Measurements from ENCODE around the gene APOL1.
"Not testable (repeated sequence)": the region's sequence is repeated elsewhere in the genome, so short reads cannot be mapped to it uniquely, and the experiment has no call there.

Gene APOL1

DNA sequence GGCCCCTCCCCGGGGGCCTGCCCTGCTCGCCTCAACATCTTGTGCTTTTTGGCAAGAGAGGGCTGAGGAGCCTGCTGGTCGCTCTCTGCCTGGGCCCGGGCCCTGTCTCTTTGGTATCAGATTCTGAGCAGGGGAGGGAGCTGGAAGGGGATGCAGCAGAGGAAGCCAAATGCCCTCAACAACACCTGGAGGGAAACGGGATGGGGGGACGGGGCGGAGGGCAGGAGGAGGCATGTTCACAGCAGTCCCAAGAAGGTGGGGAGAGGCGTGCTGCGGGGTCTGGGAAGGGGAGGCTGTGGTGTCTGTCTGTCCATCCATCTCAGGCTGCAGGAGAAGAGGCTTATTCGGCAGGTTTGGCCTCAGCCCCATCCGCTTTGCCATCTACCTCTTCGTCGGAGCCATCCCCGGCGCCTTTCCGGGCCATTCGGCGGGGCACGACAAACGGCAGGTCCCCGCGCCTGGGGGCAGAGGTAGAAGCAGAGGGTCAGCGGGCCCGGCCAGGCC, 29.4 kb downstream of the APOL1 start:
- H3K36me3 ChIP-seq (ENCODE audit: control insufficient read depth in 1 of 2, insufficient read depth in 2 of 2, low read length in 2 of 2) = peaks cover 50 to 66% of the 10 kb centered on the region in 2 donors

DNA sequence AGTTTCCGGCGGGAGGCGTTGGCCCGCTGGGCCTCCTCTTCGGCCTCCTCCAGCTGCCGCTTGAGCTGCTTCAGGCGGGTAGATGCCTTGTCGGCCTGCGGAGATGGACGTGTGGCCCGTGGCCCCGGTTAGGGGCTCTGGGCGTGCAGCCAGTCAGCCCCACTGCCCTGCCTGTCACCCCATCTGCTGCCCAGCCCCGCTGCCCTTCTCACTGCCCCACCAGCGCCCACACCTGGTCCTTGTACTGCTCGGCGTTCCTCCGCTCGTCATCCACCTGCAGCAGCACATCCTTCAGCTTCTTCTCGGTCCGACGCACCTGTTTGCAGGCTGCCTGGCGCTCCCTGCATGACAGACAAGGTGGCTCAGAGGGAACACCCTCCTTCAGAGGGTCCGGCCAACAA, 31.2 kb downstream of the APOL1 start:
- no peak overlapping the region for H3K9ac ChIP-seq (ENCODE audit: low read depth in 1 of 2, low read length in 2 of 2)

More for the DNA sequence above, 29.4 kb downstream of the APOL1 start:
- Histone ChIP-seq H3K4me1 (ENCODE audit: control insufficient read depth in 1 of 2, insufficient read depth in 2 of 2, low read length in 2 of 2) (peaks cover 2 to 6% of the 10 kb centered on the region in 2 donors), H3K27ac (ENCODE audit: low read depth, low read length) (no peak overlapping the region), H3K27me3 (ENCODE audit: control insufficient read depth in 1 of 2, insufficient read depth in 2 of 2, low read length in 2 of 2) (no peaks in the 10 kb centered on the region), H3K9me3 (ENCODE audit: control insufficient read depth in 1 of 2, low read length in 2 of 2) (no peaks in the 10 kb centered on the region), H3K9ac (ENCODE audit: low read depth in 1 of 2, low read length in 2 of 2) (no peak overlapping the region), H3K4me3 (ENCODE audit: low read depth in 1 of 2, low read length in 2 of 2) (no peak overlapping the region)

DNA sequence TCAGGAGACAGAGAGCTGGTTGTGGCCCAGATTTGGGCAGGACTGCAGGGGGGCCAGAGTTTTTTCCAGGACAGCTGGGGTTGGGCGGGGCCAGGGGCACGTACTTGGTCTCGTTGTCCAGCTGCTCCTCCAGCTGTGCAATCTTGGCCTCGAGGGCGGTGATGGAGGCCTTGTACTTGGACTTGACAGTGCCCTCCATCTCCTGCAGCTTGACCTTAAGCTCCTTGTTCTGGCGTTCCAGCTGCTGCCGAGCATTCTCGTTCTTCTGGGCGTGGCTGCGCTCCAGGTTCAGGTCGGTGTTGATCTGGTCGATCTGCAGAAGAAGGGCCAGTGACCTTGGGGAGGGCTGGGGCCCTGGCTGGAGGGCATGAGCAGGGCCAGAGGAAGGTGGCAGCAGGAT, 32.1 kb downstream of the APOL1 start:
- Histone ChIP-seq H3K4me1 (ENCODE audit: control insufficient read depth in 1 of 2, insufficient read depth in 2 of 2, low read length in 2 of 2) (no peaks in the 10 kb centered on the region), H3K9me3 (ENCODE audit: control insufficient read depth in 1 of 2, low read length in 2 of 2) (no peaks in the 10 kb centered on the region), H3K9ac (ENCODE audit: low read depth in 1 of 2, low read length in 2 of 2) (no peak overlapping the region), H3K27ac (ENCODE audit: low read depth, low read length) (no peak overlapping the region), H3K27me3 (ENCODE audit: control insufficient read depth in 1 of 2, insufficient read depth in 2 of 2, low read length in 2 of 2) (no peaks in the 10 kb centered on the region), H3K4me3 (ENCODE audit: low read depth in 1 of 2, low read length in 2 of 2) (no peak overlapping the region), H3K36me3 (ENCODE audit: control insufficient read depth in 1 of 2, insufficient read depth in 2 of 2, low read length in 2 of 2) (peaks cover 74 to 91% of the 10 kb centered on the region in 2 donors)

More for the DNA sequence above, 31.2 kb downstream of the APOL1 start:
- no peak overlapping the region for H3K4me3 ChIP-seq (ENCODE audit: low read depth in 1 of 2, low read length in 2 of 2)
- no peaks in the 10 kb centered on the region for H3K4me1 ChIP-seq (ENCODE audit: control insufficient read depth in 1 of 2, insufficient read depth in 2 of 2, low read length in 2 of 2)
- no peaks in the 10 kb centered on the region for H3K9me3 ChIP-seq (ENCODE audit: control insufficient read depth in 1 of 2, low read length in 2 of 2)
- H3K36me3 ChIP-seq (ENCODE audit: control insufficient read depth in 1 of 2, insufficient read depth in 2 of 2, low read length in 2 of 2) = peaks cover 65 to 83% of the 10 kb centered on the region in 2 donors
- H3K27me3 ChIP-seq (ENCODE audit: control insufficient read depth in 1 of 2, insufficient read depth in 2 of 2, low read length in 2 of 2) = no peaks in the 10 kb centered on the region
- H3K27ac ChIP-seq (ENCODE audit: low read depth, low read length) = no peak overlapping the region

DNA sequence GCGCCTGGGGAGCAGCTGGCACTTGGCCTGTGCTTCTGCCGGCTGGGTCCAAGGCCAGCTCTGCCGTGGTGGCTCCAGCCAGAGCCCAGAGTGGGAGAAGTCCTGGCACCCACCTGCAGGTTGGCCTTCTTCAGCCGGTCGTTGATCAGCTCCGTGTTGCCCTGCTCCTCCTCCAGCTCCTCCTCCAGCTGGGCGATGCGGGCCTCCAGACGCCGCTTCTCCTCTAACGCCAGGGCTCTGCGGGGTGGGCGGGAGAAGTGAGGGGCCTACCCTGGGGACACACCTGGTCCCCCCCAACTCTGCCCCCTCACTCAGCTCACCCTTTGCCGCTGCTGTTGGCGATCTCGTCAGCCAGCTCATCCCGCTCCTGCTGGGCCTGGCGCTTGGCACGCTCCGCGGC, 32.6 kb downstream of the APOL1 start:
- Histone ChIP-seq H3K4me3 (ENCODE audit: low read depth in 1 of 2, low read length in 2 of 2) (no peak overlapping the region), H3K9ac (ENCODE audit: low read depth in 1 of 2, low read length in 2 of 2) (no peak overlapping the region), H3K27me3 (ENCODE audit: control insufficient read depth in 1 of 2, insufficient read depth in 2 of 2, low read length in 2 of 2) (no peaks in the 10 kb centered on the region), H3K27ac (ENCODE audit: low read depth, low read length) (no peak overlapping the region), H3K9me3 (ENCODE audit: control insufficient read depth in 1 of 2, low read length in 2 of 2) (no peaks in the 10 kb centered on the region), H3K36me3 (ENCODE audit: control insufficient read depth in 1 of 2, insufficient read depth in 2 of 2, low read length in 2 of 2) (peaks cover 74 to 88% of the 10 kb centered on the region in 2 donors), H3K4me1 (ENCODE audit: control insufficient read depth in 1 of 2, insufficient read depth in 2 of 2, low read length in 2 of 2) (no peaks in the 10 kb centered on the region)

DNA sequence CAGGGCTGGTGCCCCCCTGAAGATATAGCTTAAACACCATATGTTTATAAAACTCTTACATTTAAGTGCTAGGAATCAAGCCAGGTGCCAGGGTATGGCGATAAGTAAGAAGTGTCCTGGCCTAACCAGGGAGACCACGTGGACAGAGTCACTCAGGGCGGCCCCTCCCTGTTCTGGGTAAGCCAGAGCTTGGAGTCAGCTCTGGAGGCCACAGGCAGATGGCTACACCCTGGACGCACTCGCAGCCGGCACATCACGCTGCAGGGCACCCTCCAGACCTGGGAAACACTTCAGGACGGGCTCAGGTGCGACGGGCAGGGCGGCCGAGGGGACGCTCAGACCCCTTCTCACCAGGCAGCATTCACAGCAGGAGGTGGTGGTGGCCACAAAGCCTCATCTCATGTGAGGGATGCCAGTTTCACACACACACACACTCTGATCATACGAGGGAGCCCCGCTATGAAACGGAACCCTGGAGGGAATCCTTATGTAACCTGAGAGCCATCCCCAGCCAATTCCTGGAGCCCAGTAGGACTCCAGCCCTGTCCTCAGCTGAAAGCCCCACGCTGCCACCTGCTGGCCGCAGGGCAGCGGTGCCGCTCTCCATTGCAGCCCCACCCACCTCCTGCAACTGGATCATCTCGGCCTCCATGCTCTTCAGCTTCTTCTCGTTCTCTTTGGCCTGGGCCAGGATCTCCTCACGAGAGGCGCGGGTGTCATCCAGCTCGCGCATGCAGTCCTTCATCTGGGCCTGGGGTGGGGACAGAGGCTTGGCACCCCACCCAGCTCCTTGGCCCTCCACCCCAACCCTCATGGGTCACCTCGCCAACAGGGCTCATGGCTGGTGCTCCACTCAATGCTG, 33.4 kb downstream of the APOL1 start:
- Histone ChIP-seq H3K9ac (ENCODE audit: low read depth in 1 of 2, low read length in 2 of 2) (no peak overlapping the region), H3K9me3 (ENCODE audit: control insufficient read depth in 1 of 2, low read length in 2 of 2) (no peaks in the 10 kb centered on the region), H3K4me3 (ENCODE audit: low read depth in 1 of 2, low read length in 2 of 2) (no peak overlapping the region), H3K36me3 (ENCODE audit: control insufficient read depth in 1 of 2, insufficient read depth in 2 of 2, low read length in 2 of 2) (peaks cover 69 to 82% of the 10 kb centered on the region in 2 donors), H3K27ac (ENCODE audit: low read depth, low read length) (no peak overlapping the region), H3K27me3 (ENCODE audit: control insufficient read depth in 1 of 2, insufficient read depth in 2 of 2, low read length in 2 of 2) (no peaks in the 10 kb centered on the region), H3K4me1 (ENCODE audit: control insufficient read depth in 1 of 2, insufficient read depth in 2 of 2, low read length in 2 of 2) (no peaks in the 10 kb centered on the region)

DNA sequence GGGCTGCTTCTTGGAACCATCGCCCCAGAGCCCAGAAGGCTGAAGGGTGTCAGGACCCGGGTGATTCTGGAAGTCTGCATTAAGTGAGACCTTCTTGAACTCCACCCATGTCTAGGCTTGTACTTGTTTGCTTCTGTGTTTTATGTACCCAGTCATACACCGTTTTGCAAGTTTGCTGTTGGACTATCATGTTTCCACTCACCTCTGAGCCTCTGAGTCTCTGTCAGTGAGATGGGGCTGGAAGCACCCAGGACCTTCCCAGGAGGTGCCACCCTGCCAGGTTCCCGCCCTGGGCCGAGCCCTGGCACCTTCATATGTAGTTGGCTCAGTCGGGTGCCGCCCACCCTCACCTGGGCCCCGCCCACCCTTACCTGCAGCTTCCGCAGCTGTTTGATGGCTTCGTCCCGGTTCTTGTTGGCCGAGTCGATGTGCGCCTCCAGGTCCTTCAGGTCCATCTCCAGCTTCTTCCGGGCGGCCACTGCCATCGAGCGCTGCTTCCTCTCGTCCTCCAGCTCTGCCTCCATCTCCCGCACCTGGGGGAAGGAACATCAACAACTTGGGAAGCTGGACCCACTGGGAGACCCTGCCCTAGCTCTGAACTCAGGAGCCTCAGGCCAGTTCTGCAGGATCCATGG, 35.1 kb downstream of the APOL1 start:
- no peaks in the 10 kb centered on the region for H3K4me1 ChIP-seq (ENCODE audit: control insufficient read depth in 1 of 2, insufficient read depth in 2 of 2, low read length in 2 of 2)
- no peak overlapping the region for H3K9ac ChIP-seq (ENCODE audit: low read depth in 1 of 2, low read length in 2 of 2)
- no peak overlapping the region for H3K27ac ChIP-seq (ENCODE audit: low read depth, low read length)
- H3K27me3 ChIP-seq (ENCODE audit: control insufficient read depth in 1 of 2, insufficient read depth in 2 of 2, low read length in 2 of 2) = no peaks in the 10 kb centered on the region
- no peak overlapping the region for H3K4me3 ChIP-seq (ENCODE audit: low read depth in 1 of 2, low read length in 2 of 2)
- H3K36me3 ChIP-seq (ENCODE audit: control insufficient read depth in 1 of 2, insufficient read depth in 2 of 2, low read length in 2 of 2) = peaks cover 71 to 80% of the 10 kb centered on the region in 2 donors
- H3K9me3 ChIP-seq (ENCODE audit: control insufficient read depth in 1 of 2, low read length in 2 of 2) = no peaks in the 10 kb centered on the region

DNA sequence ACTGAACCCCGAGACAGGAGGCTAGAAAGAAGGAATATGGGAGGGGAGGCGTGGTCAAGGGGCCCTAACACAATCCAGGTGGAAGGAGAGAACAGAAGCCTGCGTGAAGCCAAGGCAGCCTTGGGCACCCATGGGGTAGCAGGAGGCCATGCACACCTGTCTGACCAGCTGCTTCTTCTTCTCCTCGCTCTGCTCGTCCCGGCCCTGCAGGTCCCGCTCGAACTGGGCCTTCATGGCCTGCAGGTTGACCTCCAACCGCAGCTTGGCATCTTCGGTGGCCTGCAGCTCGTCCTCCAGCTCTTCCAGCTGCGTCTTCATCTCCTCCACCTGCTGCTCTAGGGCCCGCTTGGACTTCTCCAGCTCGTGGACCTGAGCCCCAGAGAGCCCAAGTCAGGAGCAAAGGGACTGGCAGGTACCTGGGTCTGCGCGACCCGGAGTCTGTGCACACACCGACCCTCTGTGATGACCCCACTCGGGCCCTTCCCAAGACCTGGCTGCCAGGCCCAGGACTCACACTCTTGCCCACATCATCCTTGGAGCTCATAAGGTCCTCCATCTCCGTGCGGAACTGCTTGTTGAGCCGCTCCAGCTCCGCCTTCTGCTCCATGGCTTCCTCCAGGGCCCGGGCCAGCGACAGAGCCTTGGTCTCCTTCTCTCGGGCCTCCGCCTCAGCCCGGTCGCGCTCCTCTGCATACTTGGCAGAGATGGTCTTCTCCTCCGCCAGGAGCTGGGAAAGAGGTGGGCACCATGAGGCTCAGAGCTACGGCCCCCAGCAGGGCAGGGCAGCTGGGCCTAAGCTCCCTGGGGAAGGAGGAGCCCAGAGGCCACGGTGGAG, 35.9 kb downstream of the APOL1 start:
- Histone ChIP-seq H3K27me3 (ENCODE audit: control insufficient read depth in 1 of 2, insufficient read depth in 2 of 2, low read length in 2 of 2) (no peaks in the 10 kb centered on the region), H3K4me1 (ENCODE audit: control insufficient read depth in 1 of 2, insufficient read depth in 2 of 2, low read length in 2 of 2) (no peaks in the 10 kb centered on the region), H3K36me3 (ENCODE audit: control insufficient read depth in 1 of 2, insufficient read depth in 2 of 2, low read length in 2 of 2) (peaks cover 79 to 82% of the 10 kb centered on the region in 2 donors), H3K9me3 (ENCODE audit: control insufficient read depth in 1 of 2, low read length in 2 of 2) (no peaks in the 10 kb centered on the region), H3K9ac (ENCODE audit: low read depth in 1 of 2, low read length in 2 of 2) (no peak overlapping the region), H3K27ac (ENCODE audit: low read depth, low read length) (no peak overlapping the region), H3K4me3 (ENCODE audit: low read depth in 1 of 2, low read length in 2 of 2) (no peak overlapping the region)

DNA sequence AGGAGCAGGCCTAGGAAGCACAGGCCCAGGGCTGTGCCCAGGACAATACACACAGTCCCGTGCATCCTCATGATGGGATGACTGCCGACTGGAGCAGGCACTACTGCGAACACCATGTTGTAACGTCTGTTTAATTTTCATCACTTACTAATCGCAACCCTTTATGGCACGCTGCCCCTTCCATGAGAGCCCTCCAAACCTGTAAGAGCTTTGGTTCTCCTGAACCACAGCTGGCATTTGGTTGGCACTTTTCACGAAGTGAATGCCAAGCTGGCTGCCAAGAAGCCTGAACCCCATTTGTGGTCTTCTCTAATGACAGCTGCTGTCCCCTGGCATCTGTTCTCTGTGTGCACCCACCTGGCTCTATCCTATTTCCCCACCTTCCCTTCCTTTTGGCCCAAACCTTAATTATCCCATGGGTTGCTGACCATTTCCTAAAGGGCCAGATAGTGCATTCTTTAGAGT, 36.5 kb downstream of the APOL1 start:
- Histone ChIP-seq H3K4me3 (ENCODE audit: low read depth in 1 of 2, low read length in 2 of 2) (no peak overlapping the region), H3K9me3 (ENCODE audit: control insufficient read depth in 1 of 2, low read length in 2 of 2) (no peaks in the 10 kb centered on the region), H3K27me3 (ENCODE audit: control insufficient read depth in 1 of 2, insufficient read depth in 2 of 2, low read length in 2 of 2) (no peaks in the 10 kb centered on the region), H3K27ac (ENCODE audit: low read depth, low read length) (no peak overlapping the region), H3K4me1 (ENCODE audit: control insufficient read depth in 1 of 2, insufficient read depth in 2 of 2, low read length in 2 of 2) (no peaks in the 10 kb centered on the region), H3K36me3 (ENCODE audit: control insufficient read depth in 1 of 2, insufficient read depth in 2 of 2, low read length in 2 of 2) (peaks cover 79 to 82% of the 10 kb centered on the region in 2 donors), H3K9ac (ENCODE audit: low read depth in 1 of 2, low read length in 2 of 2) (no peak overlapping the region)

DNA sequence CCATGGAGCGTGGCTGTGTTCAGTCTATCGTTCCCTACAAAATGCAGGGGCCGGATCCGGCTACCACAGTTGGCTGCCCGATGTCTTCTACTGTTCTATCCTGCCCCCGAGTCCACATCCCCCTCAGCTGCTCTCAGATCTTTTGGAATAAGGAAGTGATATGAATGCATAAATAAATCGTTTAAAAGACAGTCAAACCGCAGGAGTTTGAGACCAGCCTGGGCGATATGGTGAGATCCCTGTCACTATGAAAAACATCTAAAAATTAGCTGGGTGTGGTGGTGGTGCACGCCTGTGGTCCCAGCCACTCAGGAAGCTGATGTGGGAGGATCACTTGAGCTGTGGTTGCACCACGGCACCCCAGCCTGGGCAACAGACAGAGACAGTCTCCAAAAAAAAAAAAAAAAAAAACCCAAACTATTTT, 37.0 kb downstream of the APOL1 start:
- H3K4me1 ChIP-seq (ENCODE audit: control insufficient read depth in 1 of 2, insufficient read depth in 2 of 2, low read length in 2 of 2); H3K9me3 ChIP-seq (ENCODE audit: control insufficient read depth in 1 of 2, low read length in 2 of 2); H3K27ac ChIP-seq (ENCODE audit: low read depth, low read length); H3K9ac ChIP-seq (ENCODE audit: low read depth in 1 of 2, low read length in 2 of 2); H3K27me3 ChIP-seq (ENCODE audit: control insufficient read depth in 1 of 2, insufficient read depth in 2 of 2, low read length in 2 of 2); H3K4me3 ChIP-seq (ENCODE audit: low read depth in 1 of 2, low read length in 2 of 2): not testable (repeated sequence)
- peaks cover 79 to 82% of the 10 kb centered on the region in 2 donors for H3K36me3 ChIP-seq (ENCODE audit: control insufficient read depth in 1 of 2, insufficient read depth in 2 of 2, low read length in 2 of 2)
